Small intestine (tissue), 4 donors: ENCODE measurements around the gene CCDC170. TPM values are rescaled to one million over a fixed set of nuclear protein-coding genes. Genes with fewer than 3 reads are reported as not detected.

Experiments used
- polyA plus RNA-seq, 4 donors: library from polyadenylated mRNA; stranded (reverse) in 3 of 4; unstranded in 1 of 4; fragments of 200-250 nt in 3 of 4; fragments of 120-200 nt in 1 of 4; gene quantifications; one replicate each; pipeline versions ENCODE4 v1.2.1 to v1.2.3, GENCODE V29; 2013
- donor health status: healthy with polysubstance abuse.
- donor health status: Bipolar disorder and iron deficiency.
- donor health status: healthy.

The CCDC170 gene
- polyA plus RNA-seq, 4 donors = 0.21 to 3.1 (median 2.3) TPM

Other genes starting within 250 kb of the CCDC170 start
- 10 to 100 TPM in 1 of 4 donors, 1 to 10 TPM in 3; 7.1 to 14.7 (median 8.4) TPM for gene ZBTB2, start 102.5 kb upstream of the CCDC170 start, polyA plus RNA-seq
- 10 to 100 TPM; 17.5 to 53.6 (median 32.3) TPM for gene RMND1, start 41.9 kb upstream of the CCDC170 start, polyA plus RNA-seq